Liver (tissue), 9 donors: ENCODE results near the gene SLC25A34. TPM values are rescaled to one million over a fixed set of nuclear protein-coding genes. Genes with fewer than 3 reads are reported as not detected.

ENCODE experiments used
- DNase-seq: peaks from one replicate; pipeline ENCODE4 v3.0.0-alpha.2; 2017; ENCODE audit warnings: low spot score
- H3K27ac ChIP-seq, 2 donors: one replicate each; pipeline ENCODE4 v1.7.0; 2013; ENCODE audit warnings: inconsistent platforms in 2 of 2, low read length in 2 of 2, control low read depth in 1 of 2, low read depth in 1 of 2, mild to moderate bottlenecking in 1 of 2
- H3K27me3 ChIP-seq, 4 donors: one replicate each; pipeline versions ENCODE4 v1.6.1 to v1.7.0; 2013; ENCODE audit warnings: low read length in 3 of 4, inconsistent platforms in 1 of 4, mild to moderate bottlenecking in 1 of 4, moderate library complexity in 1 of 4; ENCODE audit not compliant: control insufficient read depth in 4 of 4, insufficient read depth in 4 of 4
- H3K36me3 ChIP-seq, 4 donors: one replicate each; pipeline versions ENCODE4 v1.6.1 to v1.7.0; 2013; ENCODE audit warnings: low read length in 3 of 4, mild to moderate bottlenecking in 3 of 4, low read depth in 1 of 4, moderate library complexity in 1 of 4; ENCODE audit not compliant: control insufficient read depth in 4 of 4, insufficient read depth in 3 of 4
- H3K4me1 ChIP-seq, 4 donors: one replicate each; pipeline versions ENCODE4 v1.6.1 to v1.7.0; 2013; ENCODE audit warnings: low read length in 3 of 4, mild to moderate bottlenecking in 3 of 4, moderate library complexity in 1 of 4; ENCODE audit not compliant: control insufficient read depth in 4 of 4, insufficient read depth in 4 of 4
- H3K4me3 ChIP-seq, 3 donors: one replicate each; pipeline versions ENCODE4 v1.6.1 to v1.7.0; 2013; ENCODE audit warnings: low read length in 3 of 3, control low read depth in 1 of 3, low read depth in 1 of 3, mild to moderate bottlenecking in 1 of 3
- H3K9ac ChIP-seq, 2 donors: one replicate each; pipeline ENCODE4 v1.7.0; 2013; ENCODE audit warnings: low read length in 2 of 2, mild to moderate bottlenecking in 2 of 2, moderate library complexity in 2 of 2, control low read depth in 1 of 2, low read depth in 1 of 2
- H3K9me3 ChIP-seq, 4 donors: one replicate each; pipeline versions ENCODE4 v1.6.1 to v1.7.0; 2013; ENCODE audit warnings: low read length in 3 of 4; ENCODE audit not compliant: control insufficient read depth in 4 of 4
- ATF3 ChIP-seq: IDR thresholded peaks from 2 replicates; pipeline ENCODE4 v1.6.1; 2016; ENCODE audit warnings: antibody characterized with exemption
- CTCF ChIP-seq: fragments of 150-350 bp; IDR thresholded peaks from 2 replicates; pipeline ENCODE4 v1.5.1; 2017; ENCODE audit warnings: improper control_type of control experiment, low read depth, low read length; ENCODE audit not compliant: missing input control
- FOXA1 ChIP-seq: IDR thresholded peaks from 2 replicates; pipeline ENCODE4 v1.6.1; 2016; ENCODE audit warnings: antibody characterized with exemption
- FOXA2 ChIP-seq: IDR thresholded peaks from 2 replicates; pipeline ENCODE4 v1.6.1; 2016; ENCODE audit warnings: antibody characterized with exemption
- JUND ChIP-seq, 2 donors: IDR thresholded peaks; 2 replicates each; pipeline ENCODE4 v1.6.1; 2016; ENCODE audit warnings: antibody characterized with exemption in 2 of 2
- MAX ChIP-seq: IDR thresholded peaks from 2 replicates; pipeline ENCODE4 v1.6.1; 2016; ENCODE audit warnings: antibody characterized with exemption
- NR2F2 ChIP-seq: IDR thresholded peaks from 2 replicates; pipeline ENCODE4 v1.6.1; 2016; ENCODE audit warnings: antibody characterized with exemption
- RAD21 ChIP-seq, 2 donors: IDR thresholded peaks; 2 replicates each; pipeline ENCODE4 v1.6.1; 2016; ENCODE audit warnings: antibody characterized with exemption in 2 of 2, mild to moderate bottlenecking in 2 of 2
- REST ChIP-seq: IDR thresholded peaks from 2 replicates; pipeline ENCODE4 v1.6.1; 2016; ENCODE audit warnings: antibody characterized with exemption, mild to moderate bottlenecking
- RXRA ChIP-seq, 2 donors: IDR thresholded peaks; 2 replicates each; pipeline ENCODE4 v1.6.1; 2017 to 2018; ENCODE audit warnings: antibody characterized with exemption in 2 of 2, mild to moderate bottlenecking in 1 of 2
- SP1 ChIP-seq: IDR thresholded peaks from 2 replicates; pipeline ENCODE4 v1.6.1; 2018; ENCODE audit warnings: antibody characterized with exemption, mild to moderate bottlenecking
- ZBTB33 ChIP-seq: IDR thresholded peaks from 2 replicates; pipeline ENCODE4 v1.6.1; 2016; ENCODE audit warnings: antibody characterized with exemption
- WGBS: extraction: QIAGEN DNeasy Blood & Tissue Kit; methylation state at CpG from one replicate; pipeline ENCODE4 v1.1.7; 2013; 5-methylcytosine and 5-hydroxymethylcytosine counted together
- polyA plus RNA-seq, 2 donors: library from polyadenylated mRNA; stranded (reverse) in 1 of 2; unstranded in 1 of 2; fragments of 200-250 nt in 1 of 2; fragments of >200 nt in 1 of 2; fragmentation: Nextera tagmentation in 1 of 2; extraction: Ambion mirVana in 1 of 2; gene quantifications; one replicate each; pipeline versions ENCODE4 v1.2.1 to v1.2.3, GENCODE V29; 2013 to 2015
- total RNA-seq, 2 donors: library from RNA; depleted of rRNA; stranded (reverse); fragments of >200 nt; gene quantifications; one replicate each; pipeline ENCODE4 v1.2.3, GENCODE V29; 2014
- donor health status: healthy.
- donor health status: healthy.
- donor health status: healthy.
- donor health status: healthy.
- donor health status: healthy.

Gene SLC25A34
- total and polyA plus RNA-seq, 4 donors: 0.79 to 7.3 (median 2.4) TPM

GRCh38 chr1:15737324-15738319 lies 1.6 kb downstream of the SLC25A34 start:
- no peak for TF ChIP-seq ATF3
- TF ChIP-seq RAD21 (IDR thresholded peaks at IDR 0.05): no peak
- TF ChIP-seq REST: no peak
- TF ChIP-seq CTCF: no peak
- TF ChIP-seq NR2F2: no peak
- no peak for TF ChIP-seq RXRA (IDR thresholded peaks at IDR 0.05)
- no peak for TF ChIP-seq ZBTB33
- H3K4me1 ChIP-seq: peaks cover 19 to 49% (median 37%) of the 10 kb centered on the region in 4 donors
- no peak overlapping the region for H3K9ac ChIP-seq
- no peak for DNase-seq
- no peaks in the 10 kb centered on the region for H3K9me3 ChIP-seq
- H3K27ac ChIP-seq: no peak overlapping the region
- WGBS: 72% methylated on average over 20 of the region's 20 CpGs
- H3K4me3 ChIP-seq: peak overlapping the region in 1 of 3 donors; percentile 54
- no peaks in the 10 kb centered on the region for H3K27me3 ChIP-seq
- peaks cover 0 to 14% (median 3%) of the 10 kb centered on the region in 4 donors for H3K36me3 ChIP-seq

GRCh38 chr1:15738416-15739113 lies 2.5 kb downstream of the SLC25A34 start:
- no peak overlapping the region for H3K9ac ChIP-seq
- H3K4me3 ChIP-seq: no peak overlapping the region
- no peaks in the 10 kb centered on the region for H3K27me3 ChIP-seq
- H3K27ac ChIP-seq: no peak overlapping the region
- DNase-seq: no peak
- no peaks in the 10 kb centered on the region for H3K9me3 ChIP-seq
- H3K4me1 ChIP-seq: peaks cover 19 to 58% (median 45%) of the 10 kb centered on the region in 4 donors
- H3K36me3 ChIP-seq: peaks cover 0 to 9% (median 2%) of the 10 kb centered on the region in 4 donors
- WGBS: 82% methylated on average over 15 of the region's 15 CpGs
- TF ChIP-seq MAX (no peak), SP1 (no peak), CTCF (no peak), FOXA2 (no peak), JUND (IDR thresholded peaks at IDR 0.05) (no peak), RXRA (IDR thresholded peaks at IDR 0.05) (no peak), FOXA1 (no peak), ATF3 (no peak), REST (no peak), NR2F2 (no peak), RAD21 (IDR thresholded peaks at IDR 0.05) (no peak)
